GM18951 (cell line): Measurements from ENCODE around the gene RAVER2.
"Not testable (repeated sequence)": the region's sequence is repeated elsewhere in the genome, so short reads cannot be mapped to it uniquely, and the experiment has no call there.

Experiments used
- POLR2A ChIP-seq: IDR thresholded peaks from 4 replicates; pipeline ENCODE4 v1.6.1; 2011; ENCODE audit warnings: mild to moderate bottlenecking; ENCODE audit not compliant: insufficient read length, insufficient read depth; ENCODE audit errors: extremely low read depth
- in situ Hi-C: fragments of 300-500 bp; cut with MboI; formaldehyde crosslinking; loops from one replicate; pipeline ENCODE4 v1.12.0; 2022; ENCODE audit warnings: low sequenced_read_pairs, mixed read lengths, inconsistent platforms; ENCODE audit not compliant: unreplicated experiment

Gene RAVER2

GRCh38 chr1:64766429-64766828, 21.6 kb downstream of the RAVER2 start:
- no peak for TF ChIP-seq POLR2A
- in situ Hi-C loops: no loop called here

- TF ChIP-seq POLR2A: no peak
- in situ Hi-C loops: no loop called here
These were observed 24.6 kb downstream of the RAVER2 start for GRCh38 chr1:64769482-64769881.

GRCh38 chr1:64769971-64770370, 25.1 kb downstream of the RAVER2 start:
- TF ChIP-seq POLR2A: no peak
- in situ Hi-C loops: no loop called here

GRCh38 chr1:64773306-64773705, 28.4 kb downstream of the RAVER2 start:
- in situ Hi-C loops: not testable (repeated sequence)

GRCh38 chr1:64775113-64775512, 30.2 kb downstream of the RAVER2 start:
- in situ Hi-C loops: no loop called here
- TF ChIP-seq POLR2A: no peak

- in situ Hi-C loops: not testable (repeated sequence)
These were observed 37.2 kb downstream of the RAVER2 start for GRCh38 chr1:64782044-64782443.

GRCh38 chr1:64782848-64783247, 38.0 kb downstream of the RAVER2 start:
- in situ Hi-C loops: not testable (repeated sequence)

- in situ Hi-C loops: no loop called here
- TF ChIP-seq POLR2A: no peak
These were observed 46.1 kb downstream of the RAVER2 start for GRCh38 chr1:64790832-64791487.

- in situ Hi-C loops: no loop called here
- TF ChIP-seq POLR2A: no peak
These were observed 54.0 kb downstream of the RAVER2 start for GRCh38 chr1:64798872-64799271.

- TF ChIP-seq POLR2A: no peak
- in situ Hi-C loops: no loop called here
These were observed 57.1 kb downstream of the RAVER2 start for GRCh38 chr1:64801851-64802523.

GRCh38 chr1:64809309-64809708, 64.4 kb downstream of the RAVER2 start:
- no peak for TF ChIP-seq POLR2A
- in situ Hi-C loops: no loop called here

- in situ Hi-C loops: no loop called here
- no peak for TF ChIP-seq POLR2A
These were observed 65.1 kb downstream of the RAVER2 start for GRCh38 chr1:64810001-64810400.

- in situ Hi-C loops: no loop called here
- TF ChIP-seq POLR2A: no peak
These were observed 66.3 kb downstream of the RAVER2 start for GRCh38 chr1:64811131-64811530.

GRCh38 chr1:64814427-64814826, 69.6 kb downstream of the RAVER2 start:
- in situ Hi-C loops: no loop called here
- TF ChIP-seq POLR2A: no peak

- in situ Hi-C loops: not testable (repeated sequence)
These were observed 72.5 kb downstream of the RAVER2 start for GRCh38 chr1:64817364-64817763.

- in situ Hi-C loops: not testable (repeated sequence)
These were observed 75.7 kb downstream of the RAVER2 start for GRCh38 chr1:64820572-64820971.
